ENCODE data around the gene COPS8.
A peak's percentile ranks its signal among the peaks of the same experiment; 100 is the strongest.

DNA sequence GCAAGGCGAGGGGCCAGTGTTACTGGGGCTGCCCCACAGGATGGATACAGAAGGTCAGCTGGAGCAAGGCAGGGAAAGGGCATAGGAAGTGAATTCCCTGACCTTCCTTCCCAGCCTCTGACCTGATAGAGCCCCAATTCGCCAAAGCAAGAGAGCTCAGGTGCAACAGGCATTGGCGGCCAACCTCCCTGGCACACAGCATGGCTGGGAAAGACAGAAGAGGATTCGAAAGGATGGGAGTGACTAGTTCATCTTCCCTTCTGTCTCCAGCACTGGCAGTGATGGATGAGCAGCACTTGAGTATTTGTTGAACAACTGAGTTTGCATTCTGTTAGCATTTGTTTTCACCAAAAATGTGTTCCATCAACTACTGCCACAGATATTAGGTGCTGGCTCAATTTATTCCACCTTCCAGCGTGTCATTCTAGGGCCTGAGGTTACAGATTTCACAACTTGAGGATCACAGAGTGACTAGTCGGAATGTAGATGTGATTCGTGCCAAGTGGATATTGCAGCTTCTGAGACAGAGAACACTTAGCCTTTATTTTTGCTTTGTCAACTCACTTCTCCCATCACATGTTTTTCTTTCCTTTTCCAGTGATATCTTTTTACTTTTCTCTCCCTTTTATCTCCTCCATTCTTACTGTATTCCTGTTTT lies 6.2 kb downstream of the COPS8 start:
- TF ChIP-seq, protein P1, sequence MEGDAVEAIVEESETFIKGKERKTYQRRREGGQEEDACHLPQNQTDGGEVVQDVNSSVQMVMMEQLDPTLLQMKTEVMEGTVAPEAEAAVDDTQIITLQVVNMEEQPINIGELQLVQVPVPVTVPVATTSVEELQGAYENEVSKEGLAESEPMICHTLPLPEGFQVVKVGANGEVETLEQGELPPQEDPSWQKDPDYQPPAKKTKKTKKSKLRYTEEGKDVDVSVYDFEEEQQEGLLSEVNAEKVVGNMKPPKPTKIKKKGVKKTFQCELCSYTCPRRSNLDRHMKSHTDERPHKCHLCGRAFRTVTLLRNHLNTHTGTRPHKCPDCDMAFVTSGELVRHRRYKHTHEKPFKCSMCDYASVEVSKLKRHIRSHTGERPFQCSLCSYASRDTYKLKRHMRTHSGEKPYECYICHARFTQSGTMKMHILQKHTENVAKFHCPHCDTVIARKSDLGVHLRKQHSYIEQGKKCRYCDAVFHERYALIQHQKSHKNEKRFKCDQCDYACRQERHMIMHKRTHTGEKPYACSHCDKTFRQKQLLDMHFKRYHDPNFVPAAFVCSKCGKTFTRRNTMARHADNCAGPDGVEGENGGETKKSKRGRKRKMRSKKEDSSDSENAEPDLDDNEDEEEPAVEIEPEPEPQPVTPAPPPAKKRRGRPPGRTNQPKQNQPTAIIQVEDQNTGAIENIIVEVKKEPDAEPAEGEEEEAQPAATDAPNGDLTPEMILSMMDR (conservative IDR thresholded peaks at IDR 0.05; ENCODE audit: low read depth, low read length) = no peak
- no peak for TF ChIP-seq RCOR1 (IDR thresholded peaks at IDR 0.05; ENCODE audit: insufficient replicate concordance, low read length)
- TF ChIP-seq, protein P2, sequence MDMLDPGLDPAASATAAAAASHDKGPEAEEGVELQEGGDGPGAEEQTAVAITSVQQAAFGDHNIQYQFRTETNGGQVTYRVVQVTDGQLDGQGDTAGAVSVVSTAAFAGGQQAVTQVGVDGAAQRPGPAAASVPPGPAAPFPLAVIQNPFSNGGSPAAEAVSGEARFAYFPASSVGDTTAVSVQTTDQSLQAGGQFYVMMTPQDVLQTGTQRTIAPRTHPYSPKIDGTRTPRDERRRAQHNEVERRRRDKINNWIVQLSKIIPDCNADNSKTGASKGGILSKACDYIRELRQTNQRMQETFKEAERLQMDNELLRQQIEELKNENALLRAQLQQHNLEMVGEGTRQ (IDR thresholded peaks at IDR 0.05; ENCODE audit: low read depth, low read length) = no peak
- no peak for TF ChIP-seq MXI1 (IDR thresholded peaks at IDR 0.05; ENCODE audit: borderline replicate concordance, low read depth, low read length)
- no peak for TF ChIP-seq POLR2A (IDR thresholded peaks at IDR 0.05; ENCODE audit: low read depth, low read length)
- no peak for TF ChIP-seq RAD21 (IDR thresholded peaks at IDR 0.05; ENCODE audit: low read length)
- 0 out of 2 replicates have a peak, but pooled peaks have one; percentile 6 for TF ChIP-seq BHLHE40 (IDR thresholded peaks at IDR 0.05; ENCODE audit: low read depth, low read length)
- TF ChIP-seq RFX5 (IDR thresholded peaks at IDR 0.05; ENCODE audit: low read depth, low read length) = no peak
- no peak for TF ChIP-seq MAFK (IDR thresholded peaks at IDR 0.05; ENCODE audit: low read depth, low read length)
- no peak for TF ChIP-seq FOS (IDR thresholded peaks at IDR 0.05; ENCODE audit: low read depth, low read length)
- peak; percentile 86 for TF ChIP-seq CEBPB (IDR thresholded peaks at IDR 0.05; ENCODE audit: low read depth, low read length)
- TF ChIP-seq MAZ (IDR thresholded peaks at IDR 0.05; ENCODE audit: borderline replicate concordance, low read depth, low read length) = no peak
- TF ChIP-seq NFE2L2 (IDR thresholded peaks at IDR 0.05; ENCODE audit: low read depth, low read length) = 0 out of 2 replicates have a peak, but pooled peaks have one; percentile 13
- TF ChIP-seq, protein P3, sequence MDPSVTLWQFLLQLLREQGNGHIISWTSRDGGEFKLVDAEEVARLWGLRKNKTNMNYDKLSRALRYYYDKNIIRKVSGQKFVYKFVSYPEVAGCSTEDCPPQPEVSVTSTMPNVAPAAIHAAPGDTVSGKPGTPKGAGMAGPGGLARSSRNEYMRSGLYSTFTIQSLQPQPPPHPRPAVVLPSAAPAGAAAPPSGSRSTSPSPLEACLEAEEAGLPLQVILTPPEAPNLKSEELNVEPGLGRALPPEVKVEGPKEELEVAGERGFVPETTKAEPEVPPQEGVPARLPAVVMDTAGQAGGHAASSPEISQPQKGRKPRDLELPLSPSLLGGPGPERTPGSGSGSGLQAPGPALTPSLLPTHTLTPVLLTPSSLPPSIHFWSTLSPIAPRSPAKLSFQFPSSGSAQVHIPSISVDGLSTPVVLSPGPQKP (IDR thresholded peaks at IDR 0.05; ENCODE audit: borderline replicate concordance, low read depth, low read length) = no peak
